NT2/D1 (cell line): ENCODE results near the gene PFN3.

Source experiments
- YY1 ChIP-seq: IDR thresholded peaks from 2 replicates; pipeline ENCODE4 v1.6.1; 2011; ENCODE audit not compliant: insufficient read length, insufficient read depth
- ZNF274 ChIP-seq: IDR thresholded peaks from 2 replicates; pipeline ENCODE4 v1.6.1; 2011; ENCODE audit warnings: mild to moderate bottlenecking, low read depth, low read length

DNA sequence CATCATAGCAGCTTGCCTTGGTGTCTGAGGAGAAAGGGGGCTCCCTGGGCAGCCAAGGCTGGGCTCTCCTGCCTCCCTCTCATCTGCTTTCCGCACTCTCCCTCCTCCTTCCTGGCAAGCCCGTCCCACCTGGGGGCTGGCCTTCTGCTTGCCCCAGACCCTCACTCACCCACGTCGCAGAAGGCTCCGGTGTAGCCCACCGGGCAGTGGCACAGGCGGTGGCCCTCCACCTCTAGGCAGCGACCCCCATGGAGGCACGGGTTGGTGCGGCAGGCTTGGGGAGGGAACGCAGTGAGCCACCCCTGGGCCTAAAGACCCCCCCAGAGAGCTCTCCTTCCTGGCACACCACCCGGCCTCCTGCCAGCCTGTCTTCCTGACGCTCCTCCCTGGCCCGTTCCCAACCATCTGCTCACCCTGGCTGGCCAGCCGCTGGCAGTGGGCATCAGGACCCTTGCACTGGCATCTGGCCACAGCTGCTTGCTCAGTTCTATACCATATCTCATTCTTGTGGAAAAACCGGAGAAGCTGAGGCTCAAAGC lies 4.2 kb upstream of the PFN3 start:
- no peak for TF ChIP-seq YY1
- TF ChIP-seq ZNF274, result no peak
